A673 (cell line): ENCODE measurements around the gene ISOC2. TPM values are rescaled to one million over a fixed set of nuclear protein-coding genes. Genes with fewer than 3 reads are reported as not detected.

ENCODE experiments used
- BruUV-seq: library from RNA; stranded (reverse); fragments of 400-500 nt; replicated peaks from 2 replicates; lab custom pipeline; 2021; lab: Mats Ljungman, UMichigan
- CTCF ChIA-PET: fragments of 300-600 bp; sonication (Branson Sonifier 250); formaldehyde crosslinking; loops from one replicate; lab custom pipeline; 2022; ENCODE audit warnings: antibody characterized with exemption; lab: Charles Lee
- POLR2A ChIA-PET: fragments of 300-600 bp; sonication (Branson Sonifier 250); formaldehyde crosslinking; loops from one replicate; lab custom pipeline; 2022; ENCODE audit warnings: antibody characterized with exemption; ENCODE audit not compliant: low non-redundant PET; lab: Charles Lee
- DNase-seq: peaks from one replicate; pipeline ENCODE4 v3.0.0-alpha.2; 2015; ENCODE audit warnings: low spot score
- H3K27ac ChIP-seq: fragments of 200-600 bp; sonication (generic); 2 replicates; pipeline ENCODE4 v1.5.1; 2016; ENCODE audit warnings: mixed run types, low read depth, mild to moderate bottlenecking, mixed read lengths, antibody characterized with exemption, low read length; ENCODE audit not compliant: poor library complexity, severe bottlenecking
- H3K27me3 ChIP-seq: fragments of 200-600 bp; sonication (generic); replicated peaks from 2 replicates; pipeline ENCODE4 v1.6.1; 2017; ENCODE audit warnings: mixed run types, low read depth, mild to moderate bottlenecking, mixed read lengths, antibody characterized with exemption, low read length; ENCODE audit not compliant: insufficient read depth, poor library complexity
- H3K36me3 ChIP-seq: fragments of 200-600 bp; sonication (generic); 2 replicates; pipeline ENCODE4 v1.6.1; 2016; ENCODE audit warnings: mixed run types, mild to moderate bottlenecking, mixed read lengths, antibody characterized with exemption, low read length; ENCODE audit not compliant: insufficient read depth, poor library complexity, severe bottlenecking
- H3K4me1 ChIP-seq: fragments of 200-600 bp; sonication (generic); 2 replicates; pipeline ENCODE4 v1.6.1; 2017; ENCODE audit warnings: mixed run types, mild to moderate bottlenecking, mixed read lengths, antibody characterized with exemption, low read length; ENCODE audit not compliant: insufficient read depth, poor library complexity, severe bottlenecking
- H3K4me3 ChIP-seq: fragments of 200-600 bp; sonication (generic); 2 replicates; pipeline ENCODE4 v1.5.1; 2016; ENCODE audit warnings: low read depth, mixed run types, mild to moderate bottlenecking, mixed read lengths, low read length; ENCODE audit not compliant: poor library complexity, severe bottlenecking
- H3K9me3 ChIP-seq: fragments of 200-600 bp; sonication (generic); 2 replicates; pipeline ENCODE4 v1.6.1; 2016; ENCODE audit warnings: mixed run types, low read depth, mild to moderate bottlenecking, mixed read lengths, antibody characterized with exemption, low read length; ENCODE audit not compliant: poor library complexity, severe bottlenecking
- EZH2 ChIP-seq: fragments of 200-600 bp; sonication (generic); IDR thresholded peaks from 2 replicates; pipeline ENCODE4 v1.6.1; 2017; ENCODE audit warnings: borderline replicate concordance, low read depth, mild to moderate bottlenecking, mixed read lengths, antibody characterized with exemption, low read length; ENCODE audit not compliant: poor library complexity, severe bottlenecking
- intact Hi-C: fragments of 100-400 bp; cut with micrococcal nuclease; formaldehyde crosslinking; loops from one replicate; pipeline ENCODE4 v1.10.0; 2022; ENCODE audit not compliant: unreplicated experiment
- total RNA-seq: library from RNA; stranded (reverse); gene quantifications from 2 replicates; pipeline ENCODE4 v1.2.3, GENCODE V29; 2021
- TF ChIP-seq, protein P1 (sequence below): fragments of 300-800, 200-600 bp; sonication (generic); conservative IDR thresholded peaks from 2 replicates; pipeline ENCODE4 v1.5.1; 2017; ENCODE audit warnings: low read depth, mild to moderate bottlenecking, antibody characterized with exemption, low read length, moderate library complexity, mixed read lengths

Gene ISOC2
- total RNA-seq, 1 experiment from 2014 or later: 33.2 TPM

- POLR2A ChIA-PET: no interaction called here
- intact Hi-C loops: no loop called here
- DNase-seq: no peak
- Histone ChIP-seq H3K36me3 (no peaks in the 10 kb centered on the region), H3K9me3 (no peaks in the 10 kb centered on the region), H3K27me3 (no peaks in the 10 kb centered on the region), H3K4me1 (no peaks in the 10 kb centered on the region), H3K4me3 (no peak overlapping the region), H3K27ac (no peak overlapping the region)
- CTCF ChIA-PET: no interaction called here
- BruUV-seq: no TSS peak
- no peak for TF ChIP-seq EZH2
- TF ChIP-seq, protein P1, sequence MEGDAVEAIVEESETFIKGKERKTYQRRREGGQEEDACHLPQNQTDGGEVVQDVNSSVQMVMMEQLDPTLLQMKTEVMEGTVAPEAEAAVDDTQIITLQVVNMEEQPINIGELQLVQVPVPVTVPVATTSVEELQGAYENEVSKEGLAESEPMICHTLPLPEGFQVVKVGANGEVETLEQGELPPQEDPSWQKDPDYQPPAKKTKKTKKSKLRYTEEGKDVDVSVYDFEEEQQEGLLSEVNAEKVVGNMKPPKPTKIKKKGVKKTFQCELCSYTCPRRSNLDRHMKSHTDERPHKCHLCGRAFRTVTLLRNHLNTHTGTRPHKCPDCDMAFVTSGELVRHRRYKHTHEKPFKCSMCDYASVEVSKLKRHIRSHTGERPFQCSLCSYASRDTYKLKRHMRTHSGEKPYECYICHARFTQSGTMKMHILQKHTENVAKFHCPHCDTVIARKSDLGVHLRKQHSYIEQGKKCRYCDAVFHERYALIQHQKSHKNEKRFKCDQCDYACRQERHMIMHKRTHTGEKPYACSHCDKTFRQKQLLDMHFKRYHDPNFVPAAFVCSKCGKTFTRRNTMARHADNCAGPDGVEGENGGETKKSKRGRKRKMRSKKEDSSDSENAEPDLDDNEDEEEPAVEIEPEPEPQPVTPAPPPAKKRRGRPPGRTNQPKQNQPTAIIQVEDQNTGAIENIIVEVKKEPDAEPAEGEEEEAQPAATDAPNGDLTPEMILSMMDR: no peak
Measured at GRCh38 chr19:55431183-55431582, 30.3 kb downstream of the ISOC2 start.

GRCh38 chr19:55426042-55426441, 35.4 kb downstream of the ISOC2 start:
- Histone ChIP-seq H3K36me3 (no peaks in the 10 kb centered on the region), H3K9me3 (no peaks in the 10 kb centered on the region), H3K27ac (no peak overlapping the region), H3K27me3 (no peaks in the 10 kb centered on the region), H3K4me3 (no peak overlapping the region), H3K4me1 (no peaks in the 10 kb centered on the region)
- DNase-seq: no peak
- TF ChIP-seq, protein P1: no peak
- TF ChIP-seq EZH2: no peak
- BruUV-seq: no TSS peak
- CTCF ChIA-PET: no interaction called here
- intact Hi-C loops: no loop called here
- POLR2A ChIA-PET: no interaction called here

DNA sequence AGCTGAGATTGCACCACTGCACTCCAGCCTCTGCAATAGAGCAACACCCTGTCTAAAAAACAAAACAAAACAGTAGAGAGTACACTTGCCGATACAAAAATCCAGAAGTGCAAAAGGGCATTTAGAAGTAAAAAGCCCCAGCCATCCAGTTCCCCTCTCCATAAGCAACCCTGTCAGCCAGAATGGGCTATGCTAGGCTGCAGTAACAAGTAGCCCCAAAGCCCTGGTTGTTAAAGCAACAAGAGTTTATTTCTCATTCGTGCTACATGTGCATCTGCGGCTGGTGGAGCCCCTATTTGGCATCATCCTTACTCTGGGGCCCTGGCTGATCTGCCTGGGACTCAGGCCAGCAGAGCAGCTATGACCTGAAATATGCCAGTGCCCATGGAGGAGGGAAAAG, 36.9 kb downstream of the ISOC2 start:
- Histone ChIP-seq H3K27me3 (no peaks in the 10 kb centered on the region), H3K27ac (no peak overlapping the region), H3K4me3 (no peak overlapping the region), H3K36me3 (no peaks in the 10 kb centered on the region), H3K4me1 (no peaks in the 10 kb centered on the region), H3K9me3 (no peaks in the 10 kb centered on the region)
- POLR2A ChIA-PET: no interaction called here
- intact Hi-C loops: no loop called here
- BruUV-seq: no TSS peak
- CTCF ChIA-PET: no interaction called here
- DNase-seq: no peak
- no peak for TF ChIP-seq EZH2
- TF ChIP-seq, protein P1: no peak
